ENCODE data around the gene FAM90A1. TPM values are rescaled to one million over a fixed set of nuclear protein-coding genes. Genes with fewer than 3 reads are reported as not detected.
A peak's percentile ranks its signal among the peaks of the same experiment; 100 is the strongest.
"Not testable (repeated sequence)": the region's sequence is repeated elsewhere in the genome, so short reads cannot be mapped to it uniquely, and the experiment has no call there.

The FAM90A1 gene
- under 1 TPM in 6 of 10 donors, not detected in 4; 0.10 to 0.44 (median 0.21) TPM for total RNA-seq
- polyA plus RNA-seq = under 1 TPM in 1 of 2 donors, not detected in 1; 0.03 TPM
- long read RNA-seq, donor 1 = 0 reads
- long read RNA-seq, donor 2 = 0 reads
- long read RNA-seq, donor 3, partial matches to known transcripts = 1 of 1 reads
- long read RNA-seq, donor 3, other reads (novel, unspliced or antisense) = 0 of 1 reads

- DNase-seq = peak in 1 of 2 donors; percentile 30
- 39 to 64% methylated on average over 22 of the region's 22 CpGs for WGBS, 2 donors
- H3K27ac ChIP-seq, H3K27me3 ChIP-seq, H3K9me3 ChIP-seq, H3K36me3 ChIP-seq, ATAC-seq: not testable (repeated sequence)
- H3K4me1 ChIP-seq = peaks cover 0 to 12% (median 0%) of the 10 kb centered on the region in 9 donors
- intact Hi-C loops (cut with DNase I) = loop anchor here in 1 of 10 donors (10.0 kb wide), 1 partner anchor 112 kb away; no protein-coding TSS in a partner anchor
- H3K4me3 ChIP-seq = peak within 1 kb of the TSS in 8 of 10 donors; percentile 5 to 56 (median 36)
Observed at GRCh38 chr12:8226992-8227731, at the start of gene FAM90A1. FAM90A1 (minus strand) TSS chr12:8227618; CDS start chr12:8224832, 2,786 bp downstream.

GRCh38 chr12:8276397-8276796 is 49.0 kb upstream of the FAM90A1 start:
- H3K4me3 ChIP-seq; intact Hi-C loops (cut with DNase I); H3K27ac ChIP-seq; H3K4me1 ChIP-seq; H3K27me3 ChIP-seq; DNase-seq; ATAC-seq; H3K36me3 ChIP-seq; H3K9me3 ChIP-seq: not testable (repeated sequence)
- WGBS, 2 donors = 89% methylated on average over 1 of the region's 2 CpGs; no CpG with 5 or more reads in 1 of the 2 donors

- H3K4me3 ChIP-seq; H3K36me3 ChIP-seq; H3K4me1 ChIP-seq; H3K27ac ChIP-seq; DNase-seq; intact Hi-C loops (cut with DNase I); ATAC-seq; H3K27me3 ChIP-seq; H3K9me3 ChIP-seq: not testable (repeated sequence)
- 76 to 77% methylated on average over 4 of the region's 4 CpGs for WGBS, 2 donors
Observed at GRCh38 chr12:8266706-8267105, 39.3 kb upstream of the FAM90A1 start.

DNA sequence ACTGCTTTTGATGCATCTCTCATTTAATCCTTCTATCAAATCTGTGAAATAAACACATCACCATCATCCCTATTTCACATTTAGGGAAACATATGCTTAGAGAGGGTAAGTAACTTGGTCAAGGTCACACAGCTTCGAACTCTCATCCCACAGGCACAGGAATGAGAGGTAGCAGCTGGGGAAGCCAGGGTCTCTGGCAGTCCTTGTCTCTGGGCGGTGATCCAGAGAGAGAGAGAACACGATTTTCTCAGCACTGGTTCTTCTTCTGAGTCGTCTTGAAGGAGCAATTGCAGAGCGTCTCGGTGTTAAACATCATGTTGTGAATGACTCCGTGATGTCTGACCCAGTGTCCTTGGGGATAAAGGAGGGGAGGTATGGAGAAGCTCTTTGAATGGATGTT is 36.8 kb upstream of the FAM90A1 start:
- intact Hi-C loops (cut with DNase I); DNase-seq; H3K36me3 ChIP-seq; H3K27me3 ChIP-seq; H3K4me1 ChIP-seq; H3K4me3 ChIP-seq; ATAC-seq; H3K9me3 ChIP-seq; H3K27ac ChIP-seq: not testable (repeated sequence)
- 66 to 82% methylated on average over 7 of the region's 7 CpGs for WGBS, 2 donors

GRCh38 chr12:8261111-8261554 is 33.7 kb upstream of the FAM90A1 start:
- H3K36me3 ChIP-seq; intact Hi-C loops (cut with DNase I); H3K27ac ChIP-seq; H3K9me3 ChIP-seq; H3K4me3 ChIP-seq; H3K4me1 ChIP-seq; H3K27me3 ChIP-seq; ATAC-seq: not testable (repeated sequence)
- DNase-seq = peak in 1 of 2 donors; percentile 18
- 24 to 25% methylated on average over 14 of the region's 14 CpGs for WGBS, 2 donors

GRCh38 chr12:8256356-8256755 is 28.9 kb upstream of the FAM90A1 start:
- H3K4me3 ChIP-seq; H3K27me3 ChIP-seq; DNase-seq; H3K9me3 ChIP-seq; H3K36me3 ChIP-seq; H3K4me1 ChIP-seq; H3K27ac ChIP-seq; intact Hi-C loops (cut with DNase I); ATAC-seq: not testable (repeated sequence)
- WGBS, 2 donors = 59 to 71% methylated on average over 5 of the region's 5 CpGs

GRCh38 chr12:8254705-8255104 is 27.3 kb upstream of the FAM90A1 start:
- intact Hi-C loops (cut with DNase I); DNase-seq; H3K27ac ChIP-seq; H3K27me3 ChIP-seq; H3K4me3 ChIP-seq; ATAC-seq; H3K36me3 ChIP-seq; H3K4me1 ChIP-seq; H3K9me3 ChIP-seq: not testable (repeated sequence)
- WGBS, 2 donors = 91 to 92% methylated on average over 9 of the region's 9 CpGs

- ATAC-seq; H3K27me3 ChIP-seq; H3K36me3 ChIP-seq; H3K4me3 ChIP-seq; DNase-seq; H3K4me1 ChIP-seq; intact Hi-C loops (cut with DNase I); H3K9me3 ChIP-seq; H3K27ac ChIP-seq: not testable (repeated sequence)
- WGBS, 2 donors = 90 to 91% methylated on average over 20 to 27 of the region's 29 CpGs
Observed at GRCh38 chr12:8252056-8252818, 24.8 kb upstream of the FAM90A1 start.

DNA sequence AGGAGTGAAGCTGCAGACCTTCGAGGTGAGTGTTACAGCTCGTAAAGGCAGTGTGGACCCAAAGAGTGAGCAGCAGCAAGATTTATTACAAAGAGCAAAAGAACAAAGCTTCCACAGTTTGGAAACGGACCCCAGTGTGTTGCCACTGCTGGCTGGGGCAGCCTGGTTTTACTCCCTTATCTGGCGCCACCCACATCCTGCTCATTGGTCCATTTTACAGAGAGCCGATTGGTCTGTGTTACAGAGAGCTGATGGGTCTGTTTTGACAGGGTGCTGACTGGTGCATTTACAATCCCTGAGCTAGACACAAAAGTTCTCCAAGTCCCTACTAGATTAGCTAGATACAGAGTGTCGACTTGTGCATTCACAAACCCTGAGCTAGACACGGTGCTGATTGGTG is 24.2 kb upstream of the FAM90A1 start:
- H3K36me3 ChIP-seq; H3K4me1 ChIP-seq; H3K4me3 ChIP-seq; H3K27me3 ChIP-seq; H3K27ac ChIP-seq; ATAC-seq; intact Hi-C loops (cut with DNase I); DNase-seq; H3K9me3 ChIP-seq: not testable (repeated sequence)
- 53 to 63% methylated on average over 6 to 7 of the region's 7 CpGs for WGBS, 2 donors

- ATAC-seq, H3K9me3 ChIP-seq, H3K27ac ChIP-seq, H3K4me3 ChIP-seq, DNase-seq, H3K27me3 ChIP-seq, H3K36me3 ChIP-seq: not testable (repeated sequence)
- 85 to 92% methylated on average over 3 to 4 of the region's 4 CpGs for WGBS, 2 donors
- peaks cover 0 to 11% (median 3%) of the 10 kb centered on the region in 9 donors for H3K4me1 ChIP-seq
- intact Hi-C loops (cut with DNase I) = loop anchor here in 1 of 10 donors (10.0 kb wide), 1 partner anchor 162 kb away; the partner anchor contains the start of gene NECAP1
Observed at GRCh38 chr12:8246941-8247535, 19.6 kb upstream of the FAM90A1 start.

All from heart right ventricle (tissue), 16 donors.